HG03342 (cell line): Measurements from ENCODE around the gene IGSF8.

Experiments used
- ATAC-seq: cut with Tn5 transposase; IDR thresholded peaks from one replicate; pipeline ENCODE4 v1.9.1; 2021; ENCODE audit warnings: mild to moderate bottlenecking, moderate library complexity; ENCODE audit not compliant: unreplicated experiment

IGSF8 gene

GRCh38 chr1:160105155-160105554 is 6.7 kb upstream of the IGSF8 start:
- ATAC-seq, result no peak

- no peak for ATAC-seq
These were observed 6.1 kb upstream of the IGSF8 start for GRCh38 chr1:160104486-160104885.

- no peak for ATAC-seq
These were observed 5.4 kb upstream of the IGSF8 start for GRCh38 chr1:160103658-160104408.

GRCh38 chr1:160101717-160102522 is 3.5 kb upstream of the IGSF8 start:
- no peak for ATAC-seq

- ATAC-seq, result no peak
These were observed 2.8 kb upstream of the IGSF8 start for GRCh38 chr1:160101037-160101716.

- ATAC-seq, result no peak
These were observed 1.4 kb upstream of the IGSF8 start for GRCh38 chr1:160099716-160100375.

- peak; percentile 84 for ATAC-seq
These were observed 588 bp upstream of the IGSF8 start for GRCh38 chr1:160098852-160099561.

- no peak for ATAC-seq
These were observed 1.1 kb downstream of the IGSF8 start for GRCh38 chr1:160097151-160097910.

- no peak for ATAC-seq
These were observed 1.9 kb downstream of the IGSF8 start for GRCh38 chr1:160096274-160097116.

- ATAC-seq, result no peak
These were observed 2.9 kb downstream of the IGSF8 start for GRCh38 chr1:160095382-160096105.

- no peak for ATAC-seq
These were observed 3.6 kb downstream of the IGSF8 start for GRCh38 chr1:160094806-160095205.

- ATAC-seq, result no peak
These were observed 4.2 kb downstream of the IGSF8 start for GRCh38 chr1:160094291-160094625.

GRCh38 chr1:160093624-160094290 is 4.7 kb downstream of the IGSF8 start:
- ATAC-seq, result no peak

GRCh38 chr1:160093069-160093395 is 5.4 kb downstream of the IGSF8 start:
- no peak for ATAC-seq

GRCh38 chr1:160092366-160093068 is 5.9 kb downstream of the IGSF8 start:
- no peak for ATAC-seq

- ATAC-seq, result no peak
These were observed 6.7 kb downstream of the IGSF8 start for GRCh38 chr1:160091666-160092223.

- no peak for ATAC-seq
These were observed 7.7 kb downstream of the IGSF8 start for GRCh38 chr1:160090760-160091159.
